Measurements from ENCODE around the gene BHLHA15.

DNA sequence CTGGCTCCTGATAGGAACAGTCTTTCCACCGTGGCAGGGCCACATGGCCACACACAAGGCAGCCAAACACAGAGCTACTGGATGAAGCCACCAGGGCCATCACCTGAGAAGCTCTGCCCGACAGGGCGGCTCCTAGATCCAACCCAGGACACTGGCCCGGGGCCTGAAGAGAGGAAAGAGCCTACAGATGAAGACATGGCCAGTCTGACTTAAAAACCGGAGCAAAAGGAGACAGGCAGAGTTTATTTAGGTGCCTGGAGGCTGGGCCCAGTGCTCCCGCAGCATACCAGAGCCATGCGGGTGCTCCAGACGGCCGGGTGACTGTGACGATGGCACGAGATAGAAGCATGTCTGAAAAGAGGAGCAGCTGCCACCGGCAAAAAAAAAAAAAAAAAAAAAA lies 36.9 kb downstream of the BHLHA15 start:
- no peak for TF ChIP-seq FOSL2 (CRISPR knock-in tag; IDR thresholded peaks at IDR 0.05)
- no peak for TF ChIP-seq CREB1 (IDR thresholded peaks at IDR 0.05)
- TF ChIP-seq CREB1 (CRISPR knock-in tag; IDR thresholded peaks at IDR 0.05): no peak
- no peak for TF ChIP-seq ELF3 (CRISPR knock-in tag; IDR thresholded peaks at IDR 0.05)
- TF ChIP-seq HMGXB4 (CRISPR knock-in tag; IDR thresholded peaks at IDR 0.05; ENCODE audit: borderline replicate concordance in 1 of 2, low read depth in 1 of 2): no peak
- TF ChIP-seq ZNF24 (IDR thresholded peaks at IDR 0.05): no peak
- TF ChIP-seq, protein P1, sequence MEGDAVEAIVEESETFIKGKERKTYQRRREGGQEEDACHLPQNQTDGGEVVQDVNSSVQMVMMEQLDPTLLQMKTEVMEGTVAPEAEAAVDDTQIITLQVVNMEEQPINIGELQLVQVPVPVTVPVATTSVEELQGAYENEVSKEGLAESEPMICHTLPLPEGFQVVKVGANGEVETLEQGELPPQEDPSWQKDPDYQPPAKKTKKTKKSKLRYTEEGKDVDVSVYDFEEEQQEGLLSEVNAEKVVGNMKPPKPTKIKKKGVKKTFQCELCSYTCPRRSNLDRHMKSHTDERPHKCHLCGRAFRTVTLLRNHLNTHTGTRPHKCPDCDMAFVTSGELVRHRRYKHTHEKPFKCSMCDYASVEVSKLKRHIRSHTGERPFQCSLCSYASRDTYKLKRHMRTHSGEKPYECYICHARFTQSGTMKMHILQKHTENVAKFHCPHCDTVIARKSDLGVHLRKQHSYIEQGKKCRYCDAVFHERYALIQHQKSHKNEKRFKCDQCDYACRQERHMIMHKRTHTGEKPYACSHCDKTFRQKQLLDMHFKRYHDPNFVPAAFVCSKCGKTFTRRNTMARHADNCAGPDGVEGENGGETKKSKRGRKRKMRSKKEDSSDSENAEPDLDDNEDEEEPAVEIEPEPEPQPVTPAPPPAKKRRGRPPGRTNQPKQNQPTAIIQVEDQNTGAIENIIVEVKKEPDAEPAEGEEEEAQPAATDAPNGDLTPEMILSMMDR (CRISPR knock-in tag; IDR thresholded peaks at IDR 0.05): no peak
- no peak for TF ChIP-seq ZNF350 (CRISPR knock-in tag; IDR thresholded peaks at IDR 0.05; ENCODE audit: borderline replicate concordance, low read depth)
- TF ChIP-seq, protein P2, sequence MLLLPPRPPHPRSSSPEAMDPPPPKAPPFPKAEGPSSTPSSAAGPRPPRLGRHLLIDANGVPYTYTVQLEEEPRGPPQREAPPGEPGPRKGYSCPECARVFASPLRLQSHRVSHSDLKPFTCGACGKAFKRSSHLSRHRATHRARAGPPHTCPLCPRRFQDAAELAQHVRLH (CRISPR knock-in tag; IDR thresholded peaks at IDR 0.05; ENCODE audit: borderline replicate concordance, low read depth): no peak
- no peak for TF ChIP-seq ZFX (CRISPR knock-in tag; IDR thresholded peaks at IDR 0.05; ENCODE audit: low read depth)

All from HepG2 (cell line).